ENCODE data around the gene TBC1D25.

The TBC1D25 gene

GRCh38 chrX:48539345-48540027 is at the start of gene TBC1D25:
TSS of gene TBC1D25 (plus strand) at chrX:48539714. CDS start at chrX:48539798, 84 bp downstream.
- peak; percentile 97 for DNase-seq (ENCODE audit: low spot score)

GRCh38 chrX:48489892-48490291 is 49.6 kb upstream of the TBC1D25 start:
- DNase-seq (ENCODE audit: low spot score): no peak

GRCh38 chrX:48490661-48491060 is 48.9 kb upstream of the TBC1D25 start:
- no peak for DNase-seq (ENCODE audit: low spot score)

GRCh38 chrX:48491809-48492208 is 47.7 kb upstream of the TBC1D25 start:
- no peak for DNase-seq (ENCODE audit: low spot score)

- DNase-seq (ENCODE audit: low spot score): no peak
Observed at GRCh38 chrX:48492293-48492910, 47.1 kb upstream of the TBC1D25 start.

- DNase-seq (ENCODE audit: low spot score): no peak
Observed at GRCh38 chrX:48493890-48494364, 45.6 kb upstream of the TBC1D25 start.

- DNase-seq (ENCODE audit: low spot score): no peak
Observed at GRCh38 chrX:48496660-48497059, 42.9 kb upstream of the TBC1D25 start.

- DNase-seq (ENCODE audit: low spot score): no peak
Observed at GRCh38 chrX:48497871-48498270, 41.6 kb upstream of the TBC1D25 start.

GRCh38 chrX:48498374-48498809 is 41.1 kb upstream of the TBC1D25 start:
- DNase-seq (ENCODE audit: low spot score): peak; percentile 69

GRCh38 chrX:48504261-48504660 is 35.3 kb upstream of the TBC1D25 start:
- DNase-seq (ENCODE audit: low spot score): no peak

GRCh38 chrX:48505481-48505880 is 34.0 kb upstream of the TBC1D25 start:
- DNase-seq (ENCODE audit: low spot score): no peak

- DNase-seq (ENCODE audit: low spot score): no peak
Observed at GRCh38 chrX:48507246-48507645, 32.3 kb upstream of the TBC1D25 start.

GRCh38 chrX:48508400-48509244 is 30.9 kb upstream of the TBC1D25 start, which contains the start of gene PORCN:
TSS of gene PORCN (plus strand) at chrX:48508992. CDS start at chrX:48509821, 829 bp downstream.
- DNase-seq (ENCODE audit: low spot score): peak; percentile 28

GRCh38 chrX:48509245-48509590 is 30.3 kb upstream of the TBC1D25 start:
- no peak for DNase-seq (ENCODE audit: low spot score)

GRCh38 chrX:48509619-48510018 is 29.9 kb upstream of the TBC1D25 start:
- DNase-seq (ENCODE audit: low spot score): no peak

- no peak for DNase-seq (ENCODE audit: low spot score)
Observed at GRCh38 chrX:48511560-48511959, 28.0 kb upstream of the TBC1D25 start.

- no peak for DNase-seq (ENCODE audit: low spot score)
Observed at GRCh38 chrX:48512371-48512935, 27.1 kb upstream of the TBC1D25 start.

- DNase-seq (ENCODE audit: low spot score): no peak
Observed at GRCh38 chrX:48513670-48514069, 25.8 kb upstream of the TBC1D25 start.

GRCh38 chrX:48514126-48514806 is 25.2 kb upstream of the TBC1D25 start:
- DNase-seq (ENCODE audit: low spot score): no peak

GRCh38 chrX:48514868-48515460 is 24.6 kb upstream of the TBC1D25 start:
- DNase-seq (ENCODE audit: low spot score): no peak

GRCh38 chrX:48515842-48516241 is 23.7 kb upstream of the TBC1D25 start:
- no peak for DNase-seq (ENCODE audit: low spot score)
